Stimulated activated CD4-positive, alpha-beta T cell treated with anti-CD3 and anti-CD28 coated beads, Interleukin-15, amount 100 ng/mL, for 24 hours (primary cell): Measurements from ENCODE around the gene GPR142.

Experiments
- DNase-seq: peaks from one replicate; pipeline ENCODE4 v3.0.0-alpha.2; 2020

Gene GPR142

GRCh38 chr17:74371653-74372147 is 4.4 kb downstream of the GPR142 start:
- DNase-seq, result no peak

GRCh38 chr17:74372426-74372825 is 5.1 kb downstream of the GPR142 start:
- DNase-seq, result no peak

DNA sequence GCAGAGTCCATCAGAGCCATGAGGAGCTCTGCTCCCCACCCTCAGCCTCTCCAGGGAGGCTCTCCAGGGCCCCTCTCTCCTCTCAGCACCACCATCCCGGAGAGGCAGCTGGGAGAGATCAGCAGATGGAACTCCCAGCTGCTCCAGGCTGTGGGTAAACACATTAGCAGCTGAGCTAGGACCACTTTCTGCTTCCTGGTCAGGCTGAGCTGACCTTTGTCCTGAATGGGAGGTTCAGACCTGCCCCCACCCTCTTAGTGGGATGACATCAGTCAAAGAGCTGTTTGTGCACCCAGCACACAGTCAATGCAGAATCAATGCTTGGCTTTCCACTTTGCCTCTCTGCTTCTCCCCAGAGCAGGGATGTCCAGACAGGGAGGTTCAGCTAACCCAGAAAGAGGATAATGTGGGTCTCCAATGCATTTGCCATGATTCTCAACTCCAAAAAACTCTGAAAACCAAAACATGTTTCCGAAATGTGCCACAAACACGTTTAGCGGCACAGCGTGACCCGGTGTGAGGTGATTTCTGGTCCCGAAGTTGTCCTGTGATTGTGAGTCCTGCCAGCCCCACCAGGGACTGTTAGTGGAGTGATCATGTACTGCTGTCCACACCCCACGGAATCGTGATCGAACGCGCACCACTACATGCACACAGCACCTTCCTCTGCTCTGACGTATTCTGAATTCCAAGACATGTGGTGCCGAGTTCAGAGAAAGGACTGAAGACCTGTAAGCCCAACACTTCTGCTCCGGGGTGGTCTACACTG is 6.7 kb downstream of the GPR142 start:
- DNase-seq, result no peak

DNA sequence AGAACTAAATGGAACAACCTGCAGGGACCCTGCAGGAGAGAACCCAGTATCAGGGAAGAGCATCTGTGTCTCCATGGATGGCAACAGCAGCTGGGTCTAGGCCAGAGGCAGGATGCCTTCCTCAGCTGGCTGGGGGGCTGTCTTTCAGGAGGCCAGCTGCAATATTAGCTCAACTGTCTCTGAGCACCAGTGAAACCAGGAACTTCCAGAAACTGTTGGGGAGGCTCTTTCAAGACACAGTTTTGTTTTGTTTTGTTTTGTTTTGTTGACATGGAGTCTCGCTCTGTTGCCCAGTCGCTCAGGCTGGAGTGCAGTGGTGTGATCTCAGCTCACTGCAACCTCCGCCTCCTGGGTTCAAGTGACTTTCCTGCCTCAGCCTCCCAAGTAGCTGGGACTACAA is 7.6 kb downstream of the GPR142 start:
- no peak for DNase-seq

DNA sequence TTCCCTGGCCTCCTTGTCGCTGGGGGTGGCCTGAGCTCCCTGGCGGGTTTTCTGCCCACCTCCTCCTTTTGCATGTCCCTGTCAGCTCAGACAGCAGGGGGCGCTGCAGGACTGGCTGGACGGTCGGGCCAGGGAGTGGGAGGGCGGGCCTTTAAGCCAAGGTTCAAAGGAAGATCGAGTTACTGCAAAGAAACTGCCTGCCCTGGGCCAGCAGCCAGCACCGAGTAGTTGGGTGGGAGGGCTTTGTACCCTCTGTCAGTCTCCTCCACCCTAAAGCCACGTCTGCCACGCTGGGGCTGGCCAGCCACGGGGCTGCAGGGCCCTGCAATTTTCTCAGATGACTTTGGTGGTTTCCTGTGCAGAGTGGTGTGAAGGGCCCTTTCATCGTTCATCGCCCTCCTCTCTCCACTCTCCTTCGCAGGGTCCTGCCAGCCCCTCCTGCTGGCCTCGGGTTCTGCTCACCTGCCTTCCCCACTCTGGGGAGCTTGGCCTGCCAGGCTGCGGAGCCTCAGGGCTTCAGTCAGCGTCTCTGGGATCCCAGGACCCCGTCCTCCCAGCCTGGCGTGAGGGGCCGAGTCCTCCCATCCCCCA is 12.3 kb downstream of the GPR142 start:
- DNase-seq, result peak; percentile 96

DNA sequence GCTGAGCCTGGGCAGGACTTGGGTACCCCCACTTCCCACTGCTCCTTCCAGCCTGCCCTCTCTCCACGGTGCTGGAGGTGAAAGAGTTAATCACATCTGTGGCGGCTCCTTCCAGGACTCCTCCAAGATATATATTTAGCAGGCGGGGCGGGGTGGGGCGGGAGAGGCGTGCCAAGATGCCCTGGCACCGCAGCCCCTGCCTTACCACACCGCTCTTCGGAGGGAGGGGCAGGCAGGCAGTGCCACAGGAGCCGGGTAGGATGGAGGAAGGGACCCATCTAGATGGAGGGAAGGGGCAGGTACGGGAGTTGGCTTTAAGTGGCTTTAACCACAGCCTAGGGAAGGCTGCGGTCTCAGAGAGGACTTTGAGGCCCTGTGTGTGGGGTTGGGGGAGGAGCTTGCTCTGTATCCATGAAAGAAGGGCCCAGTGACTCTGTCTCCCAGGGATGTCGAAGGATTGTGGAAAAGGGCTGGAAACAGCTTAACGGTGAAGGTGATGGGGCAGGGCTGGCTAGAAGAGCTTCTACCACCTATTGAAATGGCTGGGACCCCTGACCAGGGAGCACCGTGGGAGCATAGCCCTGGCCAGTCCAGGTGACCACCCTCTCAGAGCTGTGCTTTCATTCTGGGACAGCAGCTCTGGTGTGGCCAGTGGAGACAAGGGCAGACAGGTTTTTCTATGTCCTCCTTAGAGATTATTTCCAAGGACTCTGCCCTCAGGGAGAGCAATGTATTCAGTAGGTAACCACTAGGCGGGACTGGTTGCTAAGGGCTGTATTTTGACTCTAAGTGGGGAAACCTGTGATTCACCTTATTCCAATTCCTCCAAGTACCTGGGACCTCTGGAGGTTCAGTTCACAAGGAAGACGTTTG is 13.0 kb downstream of the GPR142 start:
- DNase-seq, result no peak

DNA sequence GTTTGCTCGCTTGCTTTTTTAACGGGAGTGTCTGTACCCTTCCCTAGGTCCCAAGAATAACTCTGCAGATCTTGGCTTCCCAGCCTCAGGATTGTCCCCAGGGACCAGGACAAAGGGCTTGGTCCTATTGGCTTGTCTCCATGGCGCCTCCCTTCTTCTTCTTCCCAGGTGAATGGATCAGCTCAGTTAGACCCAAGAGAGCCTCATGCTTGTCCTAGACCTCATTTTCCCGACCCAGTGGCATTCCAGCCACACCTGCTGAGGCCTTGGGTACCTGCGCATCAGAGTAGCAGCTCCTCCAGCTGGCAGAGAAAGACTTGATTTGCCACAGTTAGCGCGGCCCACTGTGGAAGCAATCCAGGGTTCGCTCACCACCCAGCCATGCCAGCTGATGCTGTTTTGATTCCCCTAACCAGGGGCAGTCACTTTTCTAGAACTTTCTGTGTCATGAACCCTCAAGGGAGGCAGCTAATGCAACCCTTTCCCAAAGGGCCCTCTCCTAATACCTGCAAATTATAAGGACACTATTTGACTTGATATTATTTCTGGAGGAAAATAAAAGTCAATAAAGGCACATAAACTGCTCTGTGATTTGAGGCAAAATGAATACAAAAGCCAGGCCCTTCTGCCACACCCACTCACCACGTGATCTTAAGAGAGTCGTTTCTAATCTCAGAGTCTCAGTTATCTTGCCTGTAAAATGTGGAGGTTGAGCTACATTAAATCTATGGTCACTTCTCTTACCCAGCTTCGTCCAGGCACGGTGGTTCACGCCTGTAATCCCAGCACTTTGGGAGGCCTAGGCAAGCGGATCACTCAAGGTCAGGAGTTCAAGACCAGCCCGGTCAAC is 13.9 kb downstream of the GPR142 start:
- no peak for DNase-seq

DNA sequence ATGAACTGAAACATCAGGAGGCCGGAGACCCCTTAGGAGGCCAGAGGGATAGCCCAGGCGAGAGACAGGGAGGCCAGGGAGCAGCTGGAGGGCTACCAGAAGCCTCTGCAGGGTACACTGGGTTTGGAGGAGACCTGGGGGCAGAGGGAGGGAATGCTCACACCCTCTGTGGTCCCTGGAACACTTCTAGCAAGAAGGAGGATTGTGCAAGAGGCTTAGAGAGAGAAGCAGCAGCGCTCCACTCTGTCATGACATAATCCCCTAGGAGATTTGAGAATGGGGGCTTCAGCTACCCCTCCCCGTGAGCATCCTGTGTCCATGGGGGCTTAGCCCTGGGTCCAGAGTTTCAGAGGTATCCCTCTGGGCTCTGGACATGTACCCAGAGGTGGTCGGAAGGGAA is 15.8 kb downstream of the GPR142 start:
- no peak for DNase-seq

DNA sequence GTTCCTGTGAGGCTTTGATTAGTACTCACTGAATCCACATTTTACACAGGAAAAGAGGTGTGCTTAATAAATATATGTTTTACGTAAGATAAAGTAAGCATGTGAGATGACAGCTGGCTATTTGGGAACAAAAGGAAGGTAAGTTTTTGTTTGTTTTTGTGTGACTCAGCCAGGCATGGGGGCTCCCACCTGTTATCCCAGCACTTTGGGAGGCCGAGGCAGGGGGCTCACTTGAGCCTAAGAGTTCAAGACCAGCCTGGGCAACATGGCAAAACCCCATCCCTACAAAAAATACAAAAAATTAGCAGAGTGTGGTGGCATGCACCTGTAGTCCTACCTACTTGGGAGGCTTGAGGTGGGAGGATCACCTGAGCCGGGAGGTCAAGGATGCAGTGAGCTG is 17.9 kb downstream of the GPR142 start:
- DNase-seq, result no peak

- DNase-seq, result no peak
Measured at GRCh38 chr17:74386386-74386785, 19.1 kb downstream of the GPR142 start.

- no peak for DNase-seq
Measured at GRCh38 chr17:74387365-74388218, 20.3 kb downstream of the GPR142 start.

- no peak for DNase-seq
Measured at GRCh38 chr17:74389084-74389753, 21.9 kb downstream of the GPR142 start.

GRCh38 chr17:74389937-74390679 is 22.8 kb downstream of the GPR142 start:
- DNase-seq, result no peak

GRCh38 chr17:74390680-74391653 is 23.7 kb downstream of the GPR142 start:
- no peak for DNase-seq

GRCh38 chr17:74391771-74392170 is 24.5 kb downstream of the GPR142 start:
- DNase-seq, result no peak

DNA sequence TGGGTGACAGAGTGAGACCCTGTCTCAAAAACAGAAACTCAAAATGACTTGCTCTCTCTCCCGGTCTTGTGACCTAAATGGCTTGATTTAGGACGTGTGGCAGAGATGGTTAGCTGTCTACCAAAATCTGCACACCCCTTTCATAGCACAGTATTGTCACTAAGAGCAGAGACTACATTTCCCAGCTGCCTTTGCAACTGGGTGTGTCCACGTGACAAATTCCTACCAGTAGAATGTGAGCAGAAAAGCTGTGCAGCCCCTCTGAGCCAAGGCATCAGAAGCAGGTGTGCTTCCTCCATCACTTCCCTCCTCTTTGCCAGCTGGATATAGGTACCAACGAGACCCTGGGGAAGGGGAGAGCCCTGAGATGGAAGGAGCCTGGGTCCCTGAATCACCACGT is 25.5 kb downstream of the GPR142 start:
- DNase-seq, result no peak

- DNase-seq, result no peak
Measured at GRCh38 chr17:74393346-74393942, 26.1 kb downstream of the GPR142 start.

GRCh38 chr17:74394275-74394950 is 27.1 kb downstream of the GPR142 start:
- no peak for DNase-seq
